ENCODE data around the gene UNC5B.

The UNC5B gene

GRCh38 chr10:71239946-71240795 lies 27.8 kb downstream of the UNC5B start:
- no peak for DNase-seq

GRCh38 chr10:71241114-71241829 lies 28.9 kb downstream of the UNC5B start:
- no peak for DNase-seq

GRCh38 chr10:71241830-71242621 lies 29.7 kb downstream of the UNC5B start:
- no peak for DNase-seq

DNA sequence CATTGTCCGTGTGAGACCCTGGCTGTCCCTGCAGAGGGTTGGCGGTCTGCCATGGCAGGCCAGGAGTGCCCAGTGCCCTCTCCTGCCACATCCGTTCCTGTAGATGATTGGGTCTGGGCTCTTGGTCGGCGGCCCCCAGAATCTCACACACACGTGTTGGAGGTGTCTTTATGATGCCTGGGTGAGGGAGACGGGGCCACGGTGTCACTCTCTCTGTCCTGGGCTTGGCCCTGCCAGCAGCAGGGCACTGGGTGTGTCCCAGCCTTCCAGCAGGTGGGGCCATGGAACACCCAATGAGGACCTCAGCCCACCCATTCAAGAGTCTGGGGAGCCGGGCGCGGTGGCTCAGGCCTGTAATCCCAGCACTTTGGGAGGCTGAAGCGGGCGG lies 30.2 kb downstream of the UNC5B start:
- DNase-seq: no peak

- no peak for DNase-seq
These were observed 31.5 kb downstream of the UNC5B start for GRCh38 chr10:71243756-71244395.

- no peak for DNase-seq
These were observed 32.4 kb downstream of the UNC5B start for GRCh38 chr10:71244431-71245419.

- no peak for DNase-seq
These were observed 33.3 kb downstream of the UNC5B start for GRCh38 chr10:71245420-71246325.

- DNase-seq: no peak
These were observed 34.4 kb downstream of the UNC5B start for GRCh38 chr10:71246591-71247413.

DNA sequence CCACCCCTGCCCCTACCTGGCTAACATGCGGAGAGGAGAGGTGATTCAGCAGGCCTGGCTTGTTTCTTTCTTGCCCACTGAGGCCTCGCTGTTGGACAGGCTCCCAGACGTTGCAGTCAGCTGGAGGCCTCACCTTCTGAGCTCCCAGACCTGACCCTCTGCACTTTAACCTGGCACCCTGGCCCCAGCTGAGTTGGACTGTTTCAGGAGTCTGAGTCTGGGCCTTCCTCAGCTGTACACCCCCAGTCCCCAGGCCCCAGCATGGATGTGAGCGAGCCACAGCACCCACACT lies 35.0 kb downstream of the UNC5B start:
- no peak for DNase-seq

DNA sequence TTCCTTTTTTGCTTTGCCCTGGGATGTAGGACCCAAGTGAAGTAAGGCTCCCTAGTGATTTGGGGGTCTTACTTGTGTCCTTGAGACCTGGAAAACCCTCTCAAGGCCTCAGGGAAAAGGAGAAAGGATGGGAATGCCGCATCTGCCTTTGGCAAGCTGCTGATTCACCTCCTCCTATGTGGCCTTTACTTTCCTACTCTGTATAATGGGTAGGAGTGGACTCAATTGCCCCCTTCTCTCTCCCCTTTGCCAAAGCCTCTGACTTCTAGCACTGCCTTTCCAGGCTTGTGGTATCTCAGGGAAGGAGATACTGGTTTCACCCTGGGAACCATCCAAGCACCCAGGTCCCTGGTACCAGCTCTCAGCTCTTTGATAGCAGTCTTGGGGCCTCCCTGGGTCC lies 35.4 kb downstream of the UNC5B start:
- DNase-seq: no peak

GRCh38 chr10:71248210-71248609 lies 35.8 kb downstream of the UNC5B start:
- DNase-seq: no peak

DNA sequence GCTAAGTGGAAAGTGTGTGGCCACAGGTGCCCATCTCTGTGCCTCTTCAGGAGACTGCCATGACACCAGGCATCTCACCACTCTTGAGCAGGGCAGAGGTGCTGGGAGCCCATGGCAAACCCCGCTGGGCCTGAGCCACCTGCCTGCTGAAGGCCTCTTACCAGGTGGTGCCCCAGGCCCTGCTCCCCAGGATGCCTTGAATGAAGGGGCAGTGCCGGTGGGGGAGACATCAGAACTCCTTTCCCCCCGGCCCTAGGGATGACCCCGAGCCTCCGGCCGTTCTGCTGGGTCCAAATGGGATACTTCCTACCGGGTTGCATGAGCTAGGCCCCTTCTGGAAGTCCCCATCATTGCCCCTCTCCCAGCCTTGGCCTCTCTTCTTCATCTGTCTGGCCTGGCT lies 37.6 kb downstream of the UNC5B start:
- DNase-seq: no peak

GRCh38 chr10:71250405-71250804 lies 38.0 kb downstream of the UNC5B start:
- DNase-seq: no peak

GRCh38 chr10:71250842-71251241 lies 38.5 kb downstream of the UNC5B start:
- DNase-seq: no peak

- no peak for DNase-seq
These were observed 38.9 kb downstream of the UNC5B start for GRCh38 chr10:71251319-71251718.

DNA sequence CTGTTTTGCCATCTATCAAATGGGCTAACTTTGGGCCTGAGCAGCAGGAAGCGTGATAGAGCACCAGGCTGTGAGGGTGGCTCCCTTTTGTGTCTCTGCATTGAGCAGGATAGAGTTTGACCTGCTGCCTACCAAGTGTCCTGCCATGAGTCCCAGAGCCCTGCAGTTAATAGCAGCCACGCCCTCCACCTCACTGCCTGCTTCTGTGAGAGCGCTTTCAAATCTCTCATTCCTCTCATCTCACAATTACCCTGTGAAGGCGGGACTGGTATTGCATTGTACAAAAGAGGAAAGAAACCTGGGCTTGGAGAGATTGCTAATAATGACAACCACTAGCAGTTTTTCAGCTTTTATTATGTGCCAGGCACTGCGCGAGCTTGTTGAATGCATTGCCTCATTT lies 39.9 kb downstream of the UNC5B start:
- no peak for DNase-seq

- no peak for DNase-seq
These were observed 41.8 kb downstream of the UNC5B start for GRCh38 chr10:71253981-71254818.

DNA sequence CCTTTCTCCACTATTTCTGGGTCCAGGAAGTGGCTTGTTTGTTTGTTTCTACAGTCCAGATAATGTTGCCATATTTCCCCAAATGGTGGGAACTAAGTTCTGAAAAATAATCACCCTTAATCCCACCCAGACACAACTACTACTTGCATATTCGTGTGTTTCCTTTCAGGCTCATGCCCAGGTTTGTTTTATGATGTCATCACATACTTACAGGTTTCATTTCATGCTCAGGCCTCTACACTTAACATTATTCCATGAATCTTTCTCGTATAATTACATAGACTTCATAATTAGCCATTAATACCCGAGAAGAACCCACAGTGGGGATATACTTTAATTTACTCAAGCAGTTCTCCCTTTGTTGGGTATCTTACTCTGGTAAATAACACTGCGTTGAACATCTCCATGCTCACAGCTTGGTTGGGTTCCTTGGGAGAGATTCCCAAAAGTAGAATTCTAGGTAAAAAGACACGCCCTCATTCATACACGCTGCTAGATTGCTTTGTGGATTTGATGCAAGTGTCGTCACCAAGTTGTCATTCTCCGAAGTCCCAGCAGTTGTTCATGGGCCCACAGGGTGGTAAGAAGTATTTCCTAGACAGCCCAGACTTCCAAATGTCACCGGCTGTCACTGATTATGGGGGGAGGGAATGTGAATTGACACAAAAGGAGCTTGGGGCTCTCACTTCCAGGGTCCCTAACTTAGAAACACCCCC lies 42.6 kb downstream of the UNC5B start:
- no peak for DNase-seq

DNA sequence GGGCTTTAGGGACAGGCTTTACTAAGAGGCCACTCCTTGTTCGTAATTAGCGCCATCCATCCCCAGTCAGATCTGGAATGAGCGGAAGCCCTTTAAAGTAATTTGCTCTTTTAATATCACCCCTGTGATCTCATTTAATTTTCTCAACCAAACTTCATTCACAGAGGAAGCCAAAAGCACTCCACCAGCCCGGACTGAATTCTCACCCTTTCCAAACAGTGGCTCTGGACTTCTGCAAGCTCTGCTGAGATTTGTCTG lies 43.1 kb downstream of the UNC5B start:
- no peak for DNase-seq

Measured in NCI-H1105 (cell line).